ENCODE results near the gene PLXNA1. TPM values are rescaled to one million over a fixed set of nuclear protein-coding genes. Genes with fewer than 3 reads are reported as not detected.

The PLXNA1 gene
- total RNA-seq, 1 donor from 2014 or later, result 24.0 TPM

GRCh38 chr3:127027061-127027735 lies 44.3 kb downstream of the PLXNA1 start:
- peaks cover 6% of the 10 kb centered on the region for H3K4me1 Mint-ChIP-seq
- H3K27ac Mint-ChIP-seq, result no peak overlapping the region
- DNase-seq, result no peak
- no peaks in the 10 kb centered on the region for H3K27me3 Mint-ChIP-seq
- H3K36me3 Mint-ChIP-seq (ENCODE audit: low read depth), result no peaks in the 10 kb centered on the region
- no peak overlapping the region for H3K4me3 Mint-ChIP-seq
- intact Hi-C loops (cut with micrococcal nuclease), result no loop called here
- H3K9me3 Mint-ChIP-seq, result no peaks in the 10 kb centered on the region

GRCh38 chr3:127027811-127028548 lies 45.1 kb downstream of the PLXNA1 start:
- DNase-seq, result no peak
- Mint-ChIP-seq H3K4me3 (no peak overlapping the region), H3K4me1 (peaks cover 6% of the 10 kb centered on the region), H3K36me3 (ENCODE audit: low read depth) (no peaks in the 10 kb centered on the region), H3K9me3 (no peaks in the 10 kb centered on the region), H3K27me3 (no peaks in the 10 kb centered on the region), H3K27ac (no peak overlapping the region)
- intact Hi-C loops (cut with micrococcal nuclease), result no loop called here

- intact Hi-C loops (cut with micrococcal nuclease), result no loop called here
- Mint-ChIP-seq H3K36me3 (ENCODE audit: low read depth) (no peaks in the 10 kb centered on the region), H3K4me1 (peaks cover 6% of the 10 kb centered on the region), H3K9me3 (no peaks in the 10 kb centered on the region), H3K4me3 (no peak overlapping the region), H3K27ac (no peak overlapping the region), H3K27me3 (no peaks in the 10 kb centered on the region)
- DNase-seq, result no peak
Observed at GRCh38 chr3:127028781-127029657, 46.1 kb downstream of the PLXNA1 start.

DNA sequence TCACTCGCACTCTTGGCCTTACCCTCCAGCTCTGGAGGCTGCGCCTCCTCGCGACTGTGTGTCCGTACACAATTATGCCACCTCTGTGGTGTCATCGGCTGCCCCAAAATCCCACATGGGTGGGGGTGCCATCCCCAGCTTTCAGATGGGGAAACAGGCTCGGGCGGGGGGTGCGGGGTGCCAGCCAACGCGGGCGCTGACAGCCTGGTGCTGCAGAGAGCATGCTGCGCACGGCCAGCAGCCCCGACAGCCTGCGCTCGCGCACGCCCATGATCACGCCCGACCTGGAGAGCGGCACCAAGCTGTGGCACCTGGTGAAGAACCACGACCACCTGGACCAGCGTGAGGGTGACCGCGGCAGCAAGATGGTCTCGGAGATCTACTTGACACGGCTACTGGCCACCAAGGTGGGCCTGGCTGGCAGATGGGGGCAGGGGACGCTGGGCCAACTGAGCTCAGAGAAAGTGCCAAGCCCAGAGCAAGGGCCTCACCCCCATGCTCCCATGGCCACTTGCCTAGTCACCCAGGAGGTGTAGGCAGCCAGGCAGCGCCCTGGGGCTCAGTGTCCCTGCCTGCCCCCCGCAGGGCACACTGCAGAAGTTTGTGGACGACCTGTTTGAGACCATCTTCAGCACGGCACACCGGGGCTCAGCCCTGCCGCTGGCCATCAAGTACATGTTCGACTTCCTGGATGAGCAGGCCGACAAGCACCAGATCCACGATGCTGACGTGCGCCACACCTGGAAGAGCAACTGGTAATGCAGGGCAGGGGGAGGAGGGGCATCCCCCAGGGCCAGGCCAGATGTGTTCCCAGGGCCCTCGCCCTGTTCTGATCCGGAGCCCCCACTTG lies 47.0 kb downstream of the PLXNA1 start:
- intact Hi-C loops (cut with micrococcal nuclease), result no loop called here
- Mint-ChIP-seq H3K9me3 (no peaks in the 10 kb centered on the region), H3K4me3 (no peak overlapping the region)

DNA sequence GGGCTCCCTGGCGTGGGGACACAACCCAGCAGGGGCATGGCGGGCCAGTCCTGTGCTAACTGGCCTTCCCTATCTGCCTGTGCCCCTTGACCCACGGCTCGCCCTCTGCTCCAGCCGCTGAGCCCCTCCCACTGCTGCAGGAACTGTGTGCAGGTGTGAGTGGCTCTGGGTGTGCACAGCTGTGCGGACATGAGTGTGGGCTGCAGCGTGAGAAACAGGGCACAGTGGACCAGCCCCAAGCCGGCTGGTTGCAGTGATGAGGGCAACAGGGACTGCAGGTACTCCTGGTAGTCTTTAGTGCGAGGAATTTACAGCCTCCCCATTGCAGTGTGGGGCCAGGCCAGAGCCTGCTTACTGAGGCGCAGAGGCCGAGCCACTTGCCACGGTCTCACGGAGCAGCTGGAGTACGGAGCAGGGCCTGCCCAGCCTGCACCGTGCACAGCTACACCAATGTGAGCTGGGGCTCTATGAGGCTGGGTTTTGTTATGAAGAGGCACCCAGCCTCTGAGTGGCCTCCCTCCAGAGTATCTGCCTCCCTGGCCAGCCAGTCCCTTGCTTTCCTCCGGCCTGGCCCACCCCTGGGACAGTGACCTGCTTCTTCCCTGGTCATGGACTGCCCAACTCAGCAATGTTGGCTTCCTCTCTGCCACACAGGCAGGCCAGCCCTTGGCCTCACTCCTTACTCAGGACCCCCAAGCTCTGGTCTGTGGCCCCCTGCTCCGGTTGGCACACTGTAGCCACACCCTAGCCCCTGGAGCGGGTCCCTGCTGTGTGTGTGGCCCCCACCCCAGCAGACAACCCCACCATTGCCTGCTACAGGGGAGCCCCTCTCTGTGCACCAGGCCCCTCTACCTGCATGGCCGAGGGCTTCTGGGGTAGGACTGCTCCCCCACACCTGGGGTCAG lies 47.8 kb downstream of the PLXNA1 start:
- peaks cover under 1% of the 10 kb centered on the region for H3K4me1 Mint-ChIP-seq
- no peaks in the 10 kb centered on the region for H3K9me3 Mint-ChIP-seq
- intact Hi-C loops (cut with micrococcal nuclease), result no loop called here
- no peaks in the 10 kb centered on the region for H3K36me3 Mint-ChIP-seq (ENCODE audit: low read depth)
- H3K27me3 Mint-ChIP-seq, result no peaks in the 10 kb centered on the region
- H3K4me3 Mint-ChIP-seq, result no peak overlapping the region
- DNase-seq, result no peak
- H3K27ac Mint-ChIP-seq, result no peak overlapping the region

More for the DNA sequence above, 47.0 kb downstream of the PLXNA1 start:
- no peaks in the 10 kb centered on the region for H3K27me3 Mint-ChIP-seq
- H3K4me1 Mint-ChIP-seq, result peaks cover 6% of the 10 kb centered on the region
- H3K27ac Mint-ChIP-seq, result no peak overlapping the region
- H3K36me3 Mint-ChIP-seq (ENCODE audit: low read depth), result no peaks in the 10 kb centered on the region
- DNase-seq, result no peak

DNA sequence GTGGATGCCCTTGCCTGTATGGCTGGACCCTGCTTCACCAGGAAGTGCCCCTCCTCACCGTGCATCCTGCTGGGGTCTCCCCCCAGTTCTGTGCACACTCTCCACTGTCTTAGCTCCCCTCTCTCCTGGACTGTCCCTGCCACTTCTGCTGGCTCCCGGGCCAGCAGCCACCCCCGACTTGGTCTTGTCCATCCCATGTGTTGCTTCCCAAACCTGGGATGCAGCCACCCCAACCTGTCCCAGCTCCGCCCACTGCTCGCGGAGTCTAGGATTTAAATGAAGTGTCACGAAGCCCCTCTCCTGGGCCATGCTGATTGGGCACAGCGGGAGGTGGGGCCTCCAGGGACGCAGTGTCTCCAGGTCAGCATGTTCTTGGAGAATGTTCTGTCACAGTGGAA lies 48.5 kb downstream of the PLXNA1 start:
- Mint-ChIP-seq H3K4me3 (no peak overlapping the region), H3K4me1 (no peaks in the 10 kb centered on the region), H3K27ac (no peak overlapping the region), H3K27me3 (no peaks in the 10 kb centered on the region), H3K36me3 (ENCODE audit: low read depth) (no peaks in the 10 kb centered on the region), H3K9me3 (no peaks in the 10 kb centered on the region)
- DNase-seq, result no peak
- intact Hi-C loops (cut with micrococcal nuclease), result no loop called here

- no peaks in the 10 kb centered on the region for H3K4me1 Mint-ChIP-seq
- H3K36me3 Mint-ChIP-seq (ENCODE audit: low read depth), result no peaks in the 10 kb centered on the region
- H3K27ac Mint-ChIP-seq, result no peak overlapping the region
- no peak overlapping the region for H3K4me3 Mint-ChIP-seq
- no peaks in the 10 kb centered on the region for H3K9me3 Mint-ChIP-seq
- no peaks in the 10 kb centered on the region for H3K27me3 Mint-ChIP-seq
- no peak for DNase-seq
- intact Hi-C loops (cut with micrococcal nuclease), result no loop called here
Observed at GRCh38 chr3:127031845-127032244, 48.9 kb downstream of the PLXNA1 start.

GRCh38 chr3:127032296-127032990 lies 49.5 kb downstream of the PLXNA1 start:
- H3K4me3 Mint-ChIP-seq, result no peak overlapping the region
- H3K9me3 Mint-ChIP-seq, result no peaks in the 10 kb centered on the region
- H3K36me3 Mint-ChIP-seq (ENCODE audit: low read depth), result no peaks in the 10 kb centered on the region
- no peak for DNase-seq
- H3K27ac Mint-ChIP-seq, result no peak overlapping the region
- H3K4me1 Mint-ChIP-seq, result no peaks in the 10 kb centered on the region
- intact Hi-C loops (cut with micrococcal nuclease), result no loop called here
- H3K27me3 Mint-ChIP-seq, result no peaks in the 10 kb centered on the region

Other genes starting within 250 kb of the PLXNA1 start
- gene PRR23E, start 210.0 kb downstream of the PLXNA1 start, total RNA-seq, result not detected in 2 replicates

Measured in activated CD4-positive, alpha-beta T cell treated with anti-CD3 and anti-CD28 coated beads, Interleukin-2, amount 10 ng/mL, durations not matched to agents 24 days and 14 days (primary cell).